Stimulated activated CD4-positive, alpha-beta T cell treated with anti-CD3 and anti-CD28 coated beads, Interleukin-1b, Interleukin-23, amount 100 ng/mL, for 1 hour (primary cell): ENCODE measurements around the gene POLR3GL.
"Not testable (repeated sequence)": the region's sequence is repeated elsewhere in the genome, so short reads cannot be mapped to it uniquely, and the experiment has no call there.

Source experiments
- DNase-seq, 2 donors: peaks; one replicate each; pipeline ENCODE4 v3.0.0-alpha.2; 2020; ENCODE audit warnings: low read depth in 2 of 2

The POLR3GL gene

DNA sequence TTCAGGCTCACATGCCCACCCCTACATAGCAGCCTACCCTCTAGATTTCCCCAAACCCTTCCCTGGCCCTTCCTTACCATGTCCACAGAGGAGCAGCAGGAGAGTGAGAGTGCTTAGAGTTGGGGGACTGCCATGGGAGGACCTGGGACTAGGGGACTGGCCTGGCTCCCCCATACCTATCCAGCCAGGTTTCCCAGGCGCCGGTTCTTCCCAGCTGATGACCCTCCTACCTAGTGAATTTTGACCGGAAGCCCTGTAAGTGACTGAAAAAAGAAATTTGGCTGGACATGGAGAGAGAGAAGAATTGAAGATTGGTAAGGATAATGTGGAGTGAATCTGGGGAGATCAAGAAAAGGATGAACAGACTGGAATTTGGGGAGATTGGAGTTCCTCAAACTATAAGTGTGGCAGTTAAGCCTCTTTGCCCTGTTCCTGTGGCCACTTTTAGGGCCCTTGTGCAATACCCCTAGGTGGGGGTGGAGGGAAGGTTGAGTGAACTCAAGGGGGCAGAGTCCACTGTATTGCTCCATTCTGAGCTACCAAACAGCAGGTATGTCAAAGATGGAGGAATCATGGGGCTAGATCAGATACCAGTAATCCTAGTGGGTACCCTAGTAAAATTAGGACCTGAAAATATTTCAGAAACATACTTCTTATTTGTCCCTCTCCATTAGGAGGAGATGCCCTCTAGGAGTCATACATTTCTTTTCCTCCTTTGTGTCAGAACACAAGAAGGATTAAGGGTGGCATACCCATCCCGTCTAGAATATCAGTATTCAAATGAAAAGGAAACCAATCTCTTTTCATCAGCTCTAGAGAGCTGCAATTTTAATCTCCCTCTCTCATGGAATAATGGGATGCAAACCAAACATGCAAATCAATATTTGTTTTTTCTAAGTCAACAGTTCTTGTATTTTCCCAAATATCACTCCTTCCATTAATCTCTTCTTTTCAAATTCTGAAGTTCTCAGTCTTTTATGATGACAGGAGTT lies 55.9 kb downstream of the POLR3GL start:
- DNase-seq, result no peak

DNA sequence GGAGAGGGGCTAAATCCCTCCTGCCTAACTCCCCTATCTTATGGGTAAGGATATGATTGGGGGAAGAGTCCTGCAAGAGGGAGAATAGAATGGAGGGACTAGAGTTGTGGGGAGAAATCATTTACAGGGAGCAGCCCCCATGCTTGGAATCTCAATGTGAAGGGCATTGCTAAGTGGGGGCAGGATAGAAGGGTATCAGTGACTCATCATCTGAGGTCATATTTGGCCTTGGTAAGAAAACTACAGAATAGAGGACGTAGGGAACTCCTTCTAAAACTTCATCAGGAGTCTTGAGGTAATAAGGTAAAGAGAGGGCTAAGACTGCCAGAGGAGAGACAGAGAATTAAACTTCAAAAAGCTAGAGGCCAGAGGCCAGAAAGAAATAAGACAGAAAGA lies 56.6 kb downstream of the POLR3GL start:
- DNase-seq, result no peak

DNA sequence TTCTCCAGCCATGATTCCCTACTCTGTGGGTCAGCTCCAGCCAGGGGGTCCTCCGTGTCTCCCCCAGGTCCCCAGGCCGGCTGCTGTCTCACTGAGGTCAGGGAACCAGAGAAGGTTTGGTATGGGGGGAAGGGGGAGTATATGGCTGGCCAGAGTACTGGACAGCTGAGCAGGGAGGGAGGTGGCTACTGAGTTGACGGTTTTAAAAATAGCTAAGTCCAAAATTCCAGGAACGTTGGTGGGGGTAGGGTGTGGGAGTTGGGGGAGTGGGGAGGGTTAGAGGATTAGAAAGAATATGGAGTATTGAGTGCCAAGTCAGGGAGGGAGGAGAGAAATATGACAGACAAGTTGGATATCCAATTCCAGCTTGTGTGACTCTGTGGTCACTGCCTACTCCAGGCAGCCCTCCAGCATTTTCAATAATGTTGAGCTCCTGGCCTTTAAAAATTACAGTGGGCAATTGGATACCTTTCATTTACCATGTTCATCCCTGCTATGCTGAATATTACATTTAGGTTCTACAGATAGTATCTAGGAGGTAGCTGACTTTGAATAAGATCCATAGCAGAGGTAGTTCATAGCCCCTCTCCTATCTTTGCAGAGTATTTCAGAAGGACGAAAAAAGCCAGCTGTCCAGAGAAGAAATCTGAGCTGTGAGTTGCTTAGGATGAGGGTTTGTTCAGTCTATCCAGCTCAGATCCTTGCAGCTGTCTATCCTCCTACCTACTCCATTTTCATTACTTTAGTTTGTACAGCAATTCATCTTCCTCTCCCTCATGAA lies 57.3 kb downstream of the POLR3GL start, which contains the start of gene HJV:
Gene HJV, minus strand, starts transcription at position 114 of the 781 bp plus-strand sequence. CDS start 1,504 bp downstream, outside the sequence.
- no peak for DNase-seq

DNA sequence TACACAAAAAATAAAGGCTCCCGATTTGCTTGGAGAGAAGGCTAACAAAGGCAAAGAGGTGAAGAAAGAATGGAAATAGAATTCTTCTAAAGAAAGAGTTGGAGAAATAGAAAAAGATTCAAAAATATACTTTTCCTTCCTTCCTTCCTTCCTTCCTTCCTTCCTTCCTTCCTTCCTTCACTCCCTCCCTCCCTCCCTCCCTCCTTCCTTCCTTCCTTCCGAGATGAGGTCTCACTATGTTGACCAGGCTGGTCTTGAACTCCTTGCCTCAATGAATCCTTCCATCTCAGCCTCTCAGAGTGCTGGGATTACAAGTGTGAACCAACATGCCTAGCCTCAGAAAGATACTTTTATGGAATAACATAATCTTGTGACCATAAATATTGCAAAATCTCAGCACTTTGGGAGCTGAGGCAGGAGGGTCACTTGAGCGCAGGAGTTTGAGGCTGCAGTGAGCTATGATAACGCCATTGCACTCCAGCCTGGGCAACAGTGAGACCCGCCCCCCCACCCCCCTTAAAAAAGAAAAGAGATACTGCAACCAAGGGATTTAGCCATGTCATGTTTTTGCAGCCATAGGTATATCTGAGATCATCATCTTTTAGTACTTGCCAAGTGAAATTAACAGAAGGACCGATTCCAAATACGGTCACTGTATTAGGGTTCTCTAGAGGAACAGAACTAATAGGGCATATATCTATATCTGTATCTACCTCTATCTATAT lies 58.1 kb downstream of the POLR3GL start:
- DNase-seq, result no peak

DNA sequence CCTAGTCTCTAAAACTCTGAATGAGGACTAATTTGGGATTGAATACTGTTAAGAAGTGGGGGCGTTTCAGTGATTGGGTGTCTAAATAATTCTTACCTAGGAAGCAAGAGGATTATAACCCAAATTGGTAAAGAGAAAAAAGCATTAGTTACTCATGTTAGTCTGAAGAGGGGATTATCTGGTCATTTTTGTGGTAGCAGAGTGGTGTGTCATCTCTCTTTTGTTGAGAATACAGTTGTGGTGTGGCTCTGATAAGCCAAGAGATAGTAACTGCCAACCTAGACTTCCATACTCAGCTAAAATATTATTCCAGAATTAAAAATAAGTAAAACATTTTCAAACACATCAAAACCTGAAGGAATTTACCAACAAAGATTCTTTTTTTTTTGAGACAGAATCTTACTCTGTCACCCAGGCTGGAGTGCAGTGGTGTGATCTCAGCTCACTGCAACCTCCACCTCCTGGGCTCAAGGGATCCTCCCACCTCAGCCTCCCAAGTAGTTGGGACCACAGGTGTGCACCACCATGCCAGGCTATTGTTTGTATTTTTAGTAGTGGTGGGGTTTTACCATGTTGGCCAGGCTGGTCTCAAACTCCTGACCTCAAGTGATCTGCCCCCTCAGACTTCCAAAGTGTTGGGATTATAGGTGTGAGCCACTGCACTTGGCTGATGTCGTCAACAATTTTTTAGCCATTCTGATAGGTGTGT lies 61.5 kb downstream of the POLR3GL start:
- DNase-seq, result not testable (repeated sequence)

DNA sequence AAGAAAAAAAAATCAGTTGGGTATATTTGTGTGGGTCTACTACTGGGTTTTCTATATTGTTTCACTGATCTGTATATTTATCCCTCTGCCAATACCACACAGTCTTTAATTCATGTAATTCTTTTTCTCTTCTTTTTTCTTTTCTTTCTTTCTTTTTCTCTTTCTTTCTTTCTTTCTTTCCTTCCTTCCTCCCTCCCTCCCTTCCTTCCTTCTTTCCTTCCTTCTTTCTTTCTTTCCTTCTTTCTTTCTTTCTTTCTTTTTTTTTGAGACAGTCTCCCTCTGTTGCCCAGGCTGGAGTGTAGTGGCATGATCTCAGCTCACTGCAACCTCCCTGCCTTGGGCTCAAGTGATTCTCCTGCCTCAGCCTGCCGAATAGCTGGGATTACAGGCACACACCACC lies 62.2 kb downstream of the POLR3GL start:
- DNase-seq, result not testable (repeated sequence)
